Hepatocyte (in vitro differentiated cells): ENCODE results near the gene MAPK14.

Source experiments
- EZH2phosphoT487 ChIP-seq: fragments of 200-600 bp; sonication (generic); IDR thresholded peaks from one replicate; pipeline ENCODE4 v1.6.1; 2018; ENCODE audit warnings: antibody characterized with exemption, mild to moderate bottlenecking, low read depth, moderate library complexity; ENCODE audit not compliant: unreplicated experiment, severe bottlenecking
- TF ChIP-seq, protein P1 (sequence below): fragments of 200-600 bp; sonication (generic); IDR thresholded peaks from 2 replicates; pipeline ENCODE4 v1.5.1; 2016; ENCODE audit warnings: antibody characterized with exemption, mild to moderate bottlenecking; ENCODE audit not compliant: poor library complexity

DNA sequence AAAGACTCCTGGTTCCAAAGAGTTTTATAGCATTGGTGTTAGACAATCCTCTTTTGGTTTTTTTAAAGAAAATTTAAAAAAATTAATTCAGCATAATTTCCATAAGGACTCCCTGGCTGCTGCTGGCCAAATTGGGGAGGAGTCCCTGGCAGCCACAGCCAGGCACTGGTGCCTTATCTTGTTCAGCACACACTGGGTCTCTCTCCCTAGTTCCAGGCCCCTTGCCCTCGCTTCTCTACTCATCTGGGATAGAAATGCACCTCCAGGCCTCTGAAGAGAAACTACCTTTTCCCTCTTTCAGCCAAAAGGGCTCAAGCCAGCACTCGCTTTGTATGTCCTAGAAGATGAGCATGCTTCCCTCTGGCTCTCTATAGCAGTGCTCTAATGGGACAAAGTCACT is 89.3 kb downstream of the MAPK14 start:
- no peak for TF ChIP-seq EZH2phosphoT487
- TF ChIP-seq, protein P1, sequence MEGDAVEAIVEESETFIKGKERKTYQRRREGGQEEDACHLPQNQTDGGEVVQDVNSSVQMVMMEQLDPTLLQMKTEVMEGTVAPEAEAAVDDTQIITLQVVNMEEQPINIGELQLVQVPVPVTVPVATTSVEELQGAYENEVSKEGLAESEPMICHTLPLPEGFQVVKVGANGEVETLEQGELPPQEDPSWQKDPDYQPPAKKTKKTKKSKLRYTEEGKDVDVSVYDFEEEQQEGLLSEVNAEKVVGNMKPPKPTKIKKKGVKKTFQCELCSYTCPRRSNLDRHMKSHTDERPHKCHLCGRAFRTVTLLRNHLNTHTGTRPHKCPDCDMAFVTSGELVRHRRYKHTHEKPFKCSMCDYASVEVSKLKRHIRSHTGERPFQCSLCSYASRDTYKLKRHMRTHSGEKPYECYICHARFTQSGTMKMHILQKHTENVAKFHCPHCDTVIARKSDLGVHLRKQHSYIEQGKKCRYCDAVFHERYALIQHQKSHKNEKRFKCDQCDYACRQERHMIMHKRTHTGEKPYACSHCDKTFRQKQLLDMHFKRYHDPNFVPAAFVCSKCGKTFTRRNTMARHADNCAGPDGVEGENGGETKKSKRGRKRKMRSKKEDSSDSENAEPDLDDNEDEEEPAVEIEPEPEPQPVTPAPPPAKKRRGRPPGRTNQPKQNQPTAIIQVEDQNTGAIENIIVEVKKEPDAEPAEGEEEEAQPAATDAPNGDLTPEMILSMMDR = no peak
